RWPE2 (cell line): ENCODE results near the gene NEUROD2.

ENCODE experiments used
- ATAC-seq: fragments of 200-7000 bp; cut with Tn5 transposase; 3 replicates; pipeline ENCODE4 v1.9.1; 2021; ENCODE audit warnings: low read depth
- DNase-seq: peaks from one replicate; pipeline ENCODE4 v3.0.0-alpha.2; 2020; ENCODE audit warnings: low spot score
- H3K27ac ChIP-seq: fragments of 450-650 bp; 2 replicates; pipeline ENCODE4 v1.5.1; 2017; ENCODE audit warnings: mild to moderate bottlenecking; ENCODE audit not compliant: poor library complexity, severe bottlenecking
- H3K27me3 ChIP-seq: fragments of 250-450 bp; sonication (Bioruptor Pico); 2 replicates; pipeline ENCODE4 v1.5.1; 2021; ENCODE audit warnings: mild to moderate bottlenecking, moderate library complexity; ENCODE audit not compliant: insufficient read depth, poor library complexity, severe bottlenecking
- H3K36me3 ChIP-seq: fragments of 250-450 bp; sonication (Bioruptor Pico); 2 replicates; pipeline ENCODE4 v1.5.1; 2020; ENCODE audit warnings: low read depth, mild to moderate bottlenecking, moderate library complexity
- H3K4me1 ChIP-seq: fragments of 250-450 bp; sonication (Bioruptor Pico); 2 replicates; pipeline ENCODE4 v1.5.1; 2021; ENCODE audit warnings: mild to moderate bottlenecking, moderate library complexity; ENCODE audit not compliant: insufficient read depth, poor library complexity, severe bottlenecking
- H3K4me3 ChIP-seq: fragments of 250-450 bp; sonication (Bioruptor Pico); 2 replicates; pipeline ENCODE4 v1.5.1; 2021; ENCODE audit warnings: mild to moderate bottlenecking, moderate library complexity; ENCODE audit not compliant: severe bottlenecking
- H3K9me3 ChIP-seq: fragments of 250-450 bp; sonication (Bioruptor Pico); 2 replicates; pipeline ENCODE4 v1.5.1; 2021; ENCODE audit warnings: mild to moderate bottlenecking, moderate library complexity; ENCODE audit not compliant: severe bottlenecking
- CTCF ChIP-seq: fragments of 450-650 bp; IDR thresholded peaks from one replicate; pipeline ENCODE4 v1.5.1; 2017; ENCODE audit warnings: mild to moderate bottlenecking, moderate library complexity; ENCODE audit not compliant: poor library complexity, severe bottlenecking

Gene NEUROD2

GRCh38 chr17:39636587-39636926 is 28.8 kb upstream of the NEUROD2 start:
- H3K27me3 ChIP-seq: no peaks in the 10 kb centered on the region
- DNase-seq (no peak), ATAC-seq (no peak)
- H3K36me3 ChIP-seq: no peaks in the 10 kb centered on the region
- peaks cover 2% of the 10 kb centered on the region for H3K4me1 ChIP-seq
- no peaks in the 10 kb centered on the region for H3K9me3 ChIP-seq
- TF ChIP-seq CTCF: no peak
- H3K27ac ChIP-seq: peak overlapping the region; percentile 44
- peak overlapping the region; percentile 72 for H3K4me3 ChIP-seq

GRCh38 chr17:39635614-39636176 is 28.0 kb upstream of the NEUROD2 start:
- Histone ChIP-seq H3K9me3 (no peaks in the 10 kb centered on the region), H3K4me3 (no peak overlapping the region), H3K27me3 (no peaks in the 10 kb centered on the region), H3K4me1 (peaks cover 10% of the 10 kb centered on the region), H3K36me3 (no peaks in the 10 kb centered on the region), H3K27ac (no peak overlapping the region)
- no peak for ATAC-seq
- no peak for TF ChIP-seq CTCF
- DNase-seq: no peak

GRCh38 chr17:39634384-39634871 is 26.7 kb upstream of the NEUROD2 start:
- Histone ChIP-seq H3K27me3 (no peaks in the 10 kb centered on the region), H3K4me1 (peaks cover 11% of the 10 kb centered on the region), H3K27ac (no peak overlapping the region), H3K4me3 (no peak overlapping the region), H3K36me3 (no peaks in the 10 kb centered on the region), H3K9me3 (no peaks in the 10 kb centered on the region)
- ATAC-seq: no peak
- no peak for DNase-seq
- TF ChIP-seq CTCF: peak; percentile 87

- H3K27me3 ChIP-seq: no peaks in the 10 kb centered on the region
- DNase-seq (no peak), ATAC-seq (no peak)
- H3K4me1 ChIP-seq: peaks cover 11% of the 10 kb centered on the region
- no peak for TF ChIP-seq CTCF
- H3K36me3 ChIP-seq: no peaks in the 10 kb centered on the region
- no peaks in the 10 kb centered on the region for H3K9me3 ChIP-seq
- H3K4me3 ChIP-seq: no peak overlapping the region
- H3K27ac ChIP-seq: no peak overlapping the region
These were observed 26.0 kb upstream of the NEUROD2 start for GRCh38 chr17:39633570-39634183.

- peaks cover 11% of the 10 kb centered on the region for H3K4me1 ChIP-seq
These were observed 24.6 kb upstream of the NEUROD2 start for GRCh38 chr17:39632153-39632941.

More at GRCh38 chr17:39632153-39632941, 24.6 kb upstream of the NEUROD2 start:
- Histone ChIP-seq H3K27ac (no peak overlapping the region), H3K9me3 (no peaks in the 10 kb centered on the region), H3K4me3 (no peak overlapping the region), H3K36me3 (no peaks in the 10 kb centered on the region), H3K27me3 (peaks cover 2% of the 10 kb centered on the region)
- ATAC-seq (no peak), DNase-seq (no peak)
- no peak for TF ChIP-seq CTCF
